ENCODE data around the gene HCN2. TPM values are rescaled to one million over a fixed set of nuclear protein-coding genes. Genes with fewer than 3 reads are reported as not detected.

Gene HCN2
- total and polyA plus RNA-seq, 2 of the 8 experiments (the other 6 are each of a cell fraction or from before 2014, with no cell fraction given), result 1.0 to 4.0 TPM

GRCh38 chr19:572140-572742 lies 17.4 kb upstream of the HCN2 start, which contains the start of gene BSG:
TSS of gene BSG (plus strand) at chr19:572596. CDS start at chr19:572635, 39 bp downstream.
- peaks cover 41 to 48% of the 10 kb centered on the region in 2 experiments for H3K79me2 ChIP-seq (ENCODE audit: control insufficient read depth in 1 of 2, insufficient read depth in 2 of 2, low read length in 2 of 2)
- WGBS, 2 experiments (ENCODE audit: extremely low coverage in 1 of 2, insufficient coverage in 1 of 2, insufficient read length in 1 of 2, insufficient replicate concordance in 2 of 2, low coverage in 1 of 2, low lambda C conversion rate in 2 of 2, missing lambda C conversion rate in 1 of 2), result 1% methylated on average over 52 of the region's 79 CpGs; no CpG with 5 or more reads in 1 of the 2 experiments
- TF ChIP-seq FOSL1 (IDR thresholded peaks at IDR 0.05; ENCODE audit: insufficient read depth, low read depth, low read length) (no peak), SP1 (IDR thresholded peaks at IDR 0.05; ENCODE audit: low read depth, low read length) (no peak), GTF2F1 (IDR thresholded peaks at IDR 0.05; ENCODE audit: borderline replicate concordance, low read depth, low read length) (peak; percentile 85), TAF7 (optimal IDR thresholded peaks at IDR 0.05; ENCODE audit: borderline replicate concordance, low read depth, low read length) (peak; percentile 92), POLR2AphosphoS5 (IDR thresholded peaks at IDR 0.05; ENCODE audit: low read depth, low read length) (peak; percentile 94), KDM5A (IDR thresholded peaks at IDR 0.05; ENCODE audit: low read length) (no peak), CTBP2 (IDR thresholded peaks at IDR 0.05; ENCODE audit: borderline replicate concordance, insufficient read depth, insufficient read length, low read length) (no peak), PHF8 (conservative IDR thresholded peaks at IDR 0.05; ENCODE audit: low read depth, low read length) (peak; percentile 91; the same call in 1 of the 2 replicates), SUZ12 (IDR thresholded peaks at IDR 0.05; ENCODE audit: low read length) (no peak), RAD21 (IDR thresholded peaks at IDR 0.05 in 1 of 2, conservative IDR thresholded peaks at IDR 0.05 in 1 of 2; ENCODE audit: low read depth in 2 of 2, low read length in 2 of 2) (no peak), EGR1 (IDR thresholded peaks at IDR 0.05; ENCODE audit: borderline replicate concordance, low read depth, low read length) (no peak)

More at GRCh38 chr19:572140-572742, 17.4 kb upstream of the HCN2 start, which contains the start of gene BSG:
- H3K79me1 ChIP-seq (ENCODE audit: low read depth, low read length), result peaks cover 6% of the 10 kb centered on the region
- H3K27ac ChIP-seq (ENCODE audit: low read depth, low read length), result peak within 1 kb of the TSS; percentile 81
- ChIA-PET CTCF (ENCODE audit: partially characterized antibody) (interaction anchor here (0.7 kb wide), 1 partner anchor 16 kb away, joined by 3 read pairs; no protein-coding TSS in a partner anchor), POLR2A (ENCODE audit: partially characterized antibody) (interaction anchor here (0.6 to 2.4 kb wide), 50 partner anchors 10 to 697 kb away, joined by 3 to 17 read pairs (median 4); partner anchors contain the start of genes CDC34, CIRBP, HCN2 and POLRMT)
- H2AK5ac ChIP-seq (ENCODE audit: low read depth, low read length), result no peak within 1 kb of the TSS
- peak within 1 kb of the TSS; percentile 96 for H2BK5ac ChIP-seq (ENCODE audit: low read depth, low read length)
- H3K9me3 ChIP-seq (ENCODE audit: insufficient read depth in 2 of 2, low read depth in 1 of 2, low read length in 1 of 2), result peaks cover 0 to 5% of the 10 kb centered on the region in 2 experiments; a peak in 1 of 4 replicates
- peaks cover 0 to 5% (median under 1%) of the 10 kb centered on the region in 4 experiments; a peak in 2 of 8 replicates for H3K36me3 ChIP-seq (ENCODE audit: control insufficient read depth in 2 of 4, insufficient read depth in 4 of 4, low read length in 3 of 4)
- H3K56ac ChIP-seq (replicated peaks; ENCODE audit: insufficient read length, low read depth, low read length), result peak within 1 kb of the TSS; percentile 86
- DNase-seq (ENCODE audit: low read depth in 1 of 2, low spot score in 2 of 2) (peak; percentile 94 to 97), FAIRE-seq (no peak)
- peak within 1 kb of the TSS; percentile 96 to 99 for H3K4me2 ChIP-seq (ENCODE audit: insufficient read depth in 1 of 2, low read depth in 2 of 2, low read length in 2 of 2)
- peak within 1 kb of the TSS; percentile 90 to 95 (median 92) for H3K9ac ChIP-seq (replicated peaks in 1 of 4; ENCODE audit: extremely low read depth in 1 of 4, low read depth in 3 of 4, low read length in 3 of 4)
- peak within 1 kb of the TSS; percentile 71 for H3K4ac ChIP-seq (replicated peaks; ENCODE audit: insufficient read length, low read depth, low read length)
- H2BK20ac ChIP-seq (ENCODE audit: low read length), result no peak within 1 kb of the TSS
- peak within 1 kb of the TSS; percentile 49; the same call in 1 of the 2 replicates for H2BK15ac ChIP-seq (ENCODE audit: low read length)
- peak within 1 kb of the TSS; percentile 85 for H3K18ac ChIP-seq (ENCODE audit: extremely low read depth, low read length)
- peak within 1 kb of the TSS; percentile 75 for H4K5ac ChIP-seq (ENCODE audit: insufficient read length, low read depth, low read length)
- peak within 1 kb of the TSS; percentile 93 to 97 (median 94) for H3K4me3 ChIP-seq (ENCODE audit: extremely low read depth in 1 of 4, insufficient read depth in 2 of 4, low read depth in 3 of 4, low read length in 4 of 4)
- H4K8ac ChIP-seq (ENCODE audit: extremely low read depth, insufficient read depth, low read length), result peak within 1 kb of the TSS; percentile 97
- H3K23me2 ChIP-seq (ENCODE audit: low read depth, low read length), result peaks cover 11% of the 10 kb centered on the region; the same call in 1 of the 2 replicates
- H3K27me3 ChIP-seq (replicated peaks in 1 of 4; ENCODE audit: control insufficient read depth in 3 of 4, extremely low read depth in 1 of 4, insufficient read depth in 3 of 4, low read length in 3 of 4), result peaks cover 0 to 3% (median 0%) of the 10 kb centered on the region in 4 experiments; a peak in 1 of 7 replicates
- peaks cover 19 to 24% of the 10 kb centered on the region in 2 experiments for H4K20me1 ChIP-seq (replicated peaks in 1 of 2; ENCODE audit: control insufficient read depth in 1 of 2, insufficient read depth in 2 of 2, low read length in 2 of 2)
- H2BK120ac ChIP-seq (replicated peaks; ENCODE audit: low read depth, low read length), result peak within 1 kb of the TSS; percentile 96
- H2AFZ ChIP-seq (ENCODE audit: low read length), result 0 out of 2 replicates have a peak within 1 kb of the TSS, but pooled peaks have one; percentile 10
- H3K4me1 ChIP-seq (replicated peaks in 1 of 4; ENCODE audit: control insufficient read depth in 3 of 4, insufficient read depth in 4 of 4, low read length in 3 of 4), result peaks cover 0 to 21% (median 11%) of the 10 kb centered on the region in 4 experiments; a peak in 5 of 7 replicates
- H3K23ac ChIP-seq (ENCODE audit: insufficient read length), result no peak within 1 kb of the TSS
- peak within 1 kb of the TSS; percentile 99 for H4K91ac ChIP-seq (replicated peaks; ENCODE audit: insufficient read length, low read length)
- no peak within 1 kb of the TSS for H3K14ac ChIP-seq (ENCODE audit: insufficient read length)
- H2BK12ac ChIP-seq (ENCODE audit: low read depth, low read length), result peak within 1 kb of the TSS; percentile 86
